Fibroblast of upper back skin (primary cell): ENCODE measurements around the gene ALDH16A1.
"Not testable (repeated sequence)": the region's sequence is repeated elsewhere in the genome, so short reads cannot be mapped to it uniquely, and the experiment has no call there.

Source experiments
- DNase-seq: peaks from one replicate; pipeline ENCODE4 v3.0.0-alpha.2; 2013

The ALDH16A1 gene

GRCh38 chr19:49468746-49469447, 15.9 kb downstream of the ALDH16A1 start:
- peak; percentile 54 for DNase-seq

- DNase-seq: no peak
Measured at GRCh38 chr19:49469828-49470614, 17.0 kb downstream of the ALDH16A1 start.

GRCh38 chr19:49470615-49470978, 17.6 kb downstream of the ALDH16A1 start:
- DNase-seq: no peak

- no peak for DNase-seq
Measured at GRCh38 chr19:49472936-49473335, 19.9 kb downstream of the ALDH16A1 start.

GRCh38 chr19:49473501-49473867, 20.5 kb downstream of the ALDH16A1 start:
- DNase-seq: not testable (repeated sequence)

- peak; percentile 75 for DNase-seq
Measured at GRCh38 chr19:49473868-49474541, 21.0 kb downstream of the ALDH16A1 start, which contains the start of gene FLT3LG. Gene FLT3LG (plus strand): TSS chr19:49474215. CDS start chr19:49474640, 425 bp downstream.

GRCh38 chr19:49474542-49474924, 21.5 kb downstream of the ALDH16A1 start:
- no peak for DNase-seq

GRCh38 chr19:49475191-49475917, 22.3 kb downstream of the ALDH16A1 start:
- DNase-seq: no peak

GRCh38 chr19:49475995-49476880, 23.2 kb downstream of the ALDH16A1 start:
- DNase-seq: no peak

GRCh38 chr19:49479975-49480628, 27.1 kb downstream of the ALDH16A1 start:
- no peak for DNase-seq

GRCh38 chr19:49481020-49481683, 28.1 kb downstream of the ALDH16A1 start:
- no peak for DNase-seq

GRCh38 chr19:49486232-49486631, 33.2 kb downstream of the ALDH16A1 start:
- DNase-seq: no peak

- DNase-seq: no peak
Measured at GRCh38 chr19:49486710-49487276, 33.8 kb downstream of the ALDH16A1 start.

GRCh38 chr19:49487277-49488045, 34.4 kb downstream of the ALDH16A1 start, which contains the start of gene RPL13A:
Gene RPL13A (plus strand): TSS chr19:49487608. CDS start chr19:49487630, 22 bp downstream.
- DNase-seq: peak; percentile 99

GRCh38 chr19:49488046-49488862, 35.2 kb downstream of the ALDH16A1 start:
- DNase-seq: no peak

- DNase-seq: no peak
Measured at GRCh38 chr19:49488863-49489537, 36.0 kb downstream of the ALDH16A1 start.

GRCh38 chr19:49489601-49490167, 36.7 kb downstream of the ALDH16A1 start:
- DNase-seq: no peak
